CD14-positive monocyte (primary cell): ENCODE results near the gene BTBD9. TPM values are rescaled to one million over a fixed set of nuclear protein-coding genes. Genes with fewer than 3 reads are reported as not detected.

Experiments used
- DNase-seq, 3 donors: peaks; one replicate each; pipeline ENCODE4 v3.0.0-alpha.2; 2011 to 2022
- H2AFZ ChIP-seq: 2 replicates; pipeline ENCODE4 v1.6.0; 2012; ENCODE audit warnings: mild to moderate bottlenecking, low read depth, low read length, inconsistent platforms; ENCODE audit not compliant: insufficient read depth, poor library complexity, severe bottlenecking
- H3K27ac ChIP-seq, 2 donors: 1 replicate in 1 of 2; 2 replicates in 1 of 2; pipeline ENCODE4 v1.5.1; 2012 to 2013; ENCODE audit warnings: low read length in 2 of 2, control low read depth in 1 of 2, inconsistent platforms in 1 of 2, low read depth in 1 of 2, mild to moderate bottlenecking in 1 of 2
- H3K27me3 ChIP-seq, 2 donors: one replicate each; pipeline versions ENCODE4 v1.6.0 to v1.6.1; 2011 to 2013; ENCODE audit warnings: low read length in 2 of 2; ENCODE audit not compliant: control insufficient read depth in 2 of 2, insufficient read depth in 2 of 2
- H3K36me3 ChIP-seq, 2 donors: replicated peaks in 1 of 2; 1 replicate in 1 of 2; 2 replicates in 1 of 2; pipeline versions ENCODE4 v1.5.1 to v1.6.1; 2012 to 2013; ENCODE audit warnings: low read length in 2 of 2, control low read depth in 1 of 2, inconsistent platforms in 1 of 2, mild to moderate bottlenecking in 1 of 2; ENCODE audit not compliant: insufficient read depth in 2 of 2, control insufficient read depth in 1 of 2
- H3K4me1 ChIP-seq, 2 donors: 1 replicate in 1 of 2; 2 replicates in 1 of 2; pipeline versions ENCODE4 v1.5.1 to v1.6.1; 2012 to 2013; ENCODE audit warnings: low read length in 2 of 2, control low read depth in 1 of 2, inconsistent platforms in 1 of 2, mild to moderate bottlenecking in 1 of 2, moderate library complexity in 1 of 2; ENCODE audit not compliant: insufficient read depth in 2 of 2, control insufficient read depth in 1 of 2
- H3K4me2 ChIP-seq: replicated peaks from 2 replicates; pipeline ENCODE3; 2012; ENCODE audit warnings: low read length, moderate library complexity, mild to moderate bottlenecking; ENCODE audit not compliant: poor library complexity, severe bottlenecking; ENCODE audit errors: extremely low read depth
- H3K4me3 ChIP-seq, 3 experiments: fragments of 200-600 bp in 1 of 3; sonication (generic) in 1 of 3; replicated peaks in 1 of 3; 1 replicate in 2 of 3; 2 replicates in 1 of 3; pipeline ENCODE4 v1.5.1; 2011 to 2013; ENCODE audit warnings: low read length in 3 of 3, mild to moderate bottlenecking in 3 of 3, control low read depth in 2 of 3, low read depth in 2 of 3, inconsistent platforms in 1 of 3, moderate library complexity in 1 of 3
- H3K79me2 ChIP-seq: 2 replicates; pipeline ENCODE4 v1.6.0; 2012; ENCODE audit warnings: mild to moderate bottlenecking, control low read depth, inconsistent platforms, low read length, moderate library complexity; ENCODE audit not compliant: insufficient read depth
- H3K9ac ChIP-seq: 2 replicates; pipeline ENCODE4 v1.6.0; 2017; ENCODE audit warnings: low read length, mild to moderate bottlenecking; ENCODE audit not compliant: insufficient read depth, poor library complexity, severe bottlenecking
- H3K9me3 ChIP-seq, 2 donors: replicated peaks in 1 of 2; 1 replicate in 1 of 2; 2 replicates in 1 of 2; pipeline versions ENCODE4 v1.5.1 to v1.6.1; 2012 to 2013; ENCODE audit warnings: low read length in 2 of 2, control low read depth in 1 of 2; ENCODE audit not compliant: control insufficient read depth in 1 of 2, insufficient read depth in 1 of 2
- H4K20me1 ChIP-seq: 2 replicates; pipeline ENCODE4 v1.6.0; 2012; ENCODE audit warnings: mild to moderate bottlenecking, low read length, control low read depth, moderate library complexity; ENCODE audit not compliant: insufficient read depth
- H3K27ac Mint-ChIP-seq, 7 donors: one replicate each; pipeline ENCODE4 v1.8.0; 2020; ENCODE audit warnings: mild to moderate bottlenecking in 7 of 7, mixed read lengths in 7 of 7, moderate library complexity in 6 of 7, inconsistent platforms in 2 of 7
- H3K27me3 Mint-ChIP-seq, 3 donors: one replicate each; pipeline ENCODE4 v1.8.0; 2021 to 2022; ENCODE audit warnings: low read depth in 3 of 3, mild to moderate bottlenecking in 3 of 3, mixed read lengths in 3 of 3, moderate library complexity in 3 of 3, inconsistent platforms in 1 of 3
- H3K36me3 Mint-ChIP-seq, 2 donors: one replicate each; pipeline ENCODE4 v1.8.0; 2020; ENCODE audit warnings: mixed read lengths in 2 of 2, inconsistent platforms in 1 of 2, mild to moderate bottlenecking in 1 of 2
- H3K4me1 Mint-ChIP-seq: one replicate; pipeline ENCODE4 v1.8.0; 2020; ENCODE audit warnings: mild to moderate bottlenecking, mixed read lengths
- H3K4me3 Mint-ChIP-seq, 2 donors: one replicate each; pipeline ENCODE4 v1.8.0; 2020; ENCODE audit warnings: mild to moderate bottlenecking in 2 of 2, mixed read lengths in 2 of 2, moderate library complexity in 1 of 2
- H3K9me3 Mint-ChIP-seq, 7 donors: one replicate each; pipeline ENCODE4 v1.8.0; 2020 to 2022; ENCODE audit warnings: mixed read lengths in 7 of 7, mild to moderate bottlenecking in 6 of 7, moderate library complexity in 6 of 7, inconsistent platforms in 2 of 7
- CTCF ChIP-seq: fragments of 200-600 bp; IDR thresholded peaks from one replicate; pipeline ENCODE4 v1.8.0; 2022; ENCODE audit warnings: antibody characterized with exemption, mild to moderate bottlenecking
- WGBS: methylation state at CpG from one replicate; pipeline ENCODE4 v1.1.5; 2013; ENCODE audit warnings: missing lambda C conversion rate; ENCODE audit not compliant: insufficient coverage; 5-methylcytosine and 5-hydroxymethylcytosine counted together
- intact Hi-C, 2 donors: fragments of 100-400 bp; cut with micrococcal nuclease; formaldehyde crosslinking; loops; one replicate each; pipeline versions ENCODE4 v1.15.0 to v1.15.1; 2023
- polyA plus RNA-seq, 3 donors: library from polyadenylated mRNA; depleted of rRNA in 1 of 3; unstranded in 2 of 3; stranded (reverse) in 1 of 3; fragments of 300-500 nt in 2 of 3; fragments of >200 nt in 1 of 3; fragmentation: Illumina TruSeq in 2 of 3; gene quantifications; 1 replicate in 2 of 3; 2 replicates in 1 of 3; pipeline ENCODE4 v1.2.3, GENCODE V29; 2012 to 2021

BTBD9 gene
- polyA plus RNA-seq, 3 donors, result 5.2 to 7.5 (median 6.2) TPM

GRCh38 chr6:38282911-38283310, 356.8 kb downstream of the BTBD9 start:
- WGBS, result no CpG with 5 or more reads among the region's 3 CpGs
- H3K4me2 ChIP-seq, result no peak overlapping the region
- peaks cover 4% of the 10 kb centered on the region in 2 donors for H3K4me1 ChIP-seq
- no peaks in the 10 kb centered on the region for H3K79me2 ChIP-seq
- no peak overlapping the region for H3K9ac ChIP-seq
- H3K9me3 Mint-ChIP-seq, result no peaks in the 10 kb centered on the region
- DNase-seq, result no peak
- no peaks in the 10 kb centered on the region for H3K27me3 Mint-ChIP-seq
- no peak overlapping the region for H2AFZ ChIP-seq
- no peak overlapping the region for H3K4me3 ChIP-seq
- no peak overlapping the region for H3K4me3 Mint-ChIP-seq
- no peak overlapping the region for H3K27ac ChIP-seq
- peaks cover 0 to 8% of the 10 kb centered on the region in 2 donors for H3K36me3 ChIP-seq
- no peaks in the 10 kb centered on the region for H3K27me3 ChIP-seq
- H3K27ac Mint-ChIP-seq, result no peak overlapping the region
- intact Hi-C loops, result no loop called here
- H3K4me1 Mint-ChIP-seq, result peaks cover 9% of the 10 kb centered on the region
- no peaks in the 10 kb centered on the region for H3K9me3 ChIP-seq
- H4K20me1 ChIP-seq, result no peaks in the 10 kb centered on the region
- TF ChIP-seq CTCF, result no peak
- peaks cover 10 to 11% of the 10 kb centered on the region in 2 donors for H3K36me3 Mint-ChIP-seq

GRCh38 chr6:38281126-38281525, 358.6 kb downstream of the BTBD9 start:
- Mint-ChIP-seq H3K9me3 (no peaks in the 10 kb centered on the region), H3K27me3 (no peaks in the 10 kb centered on the region), H3K27ac (no peak overlapping the region), H3K4me3 (no peak overlapping the region), H3K36me3 (peaks cover 4% of the 10 kb centered on the region in 2 donors), H3K4me1 (peaks cover 9% of the 10 kb centered on the region)
- Histone ChIP-seq H3K4me3 (no peak overlapping the region), H2AFZ (no peak overlapping the region), H3K9ac (no peak overlapping the region), H3K4me2 (no peak overlapping the region), H3K36me3 (no peaks in the 10 kb centered on the region), H3K27ac (no peak overlapping the region), H3K4me1 (peaks cover 4% of the 10 kb centered on the region in 2 donors), H3K79me2 (no peaks in the 10 kb centered on the region), H3K27me3 (no peaks in the 10 kb centered on the region), H3K9me3 (no peaks in the 10 kb centered on the region), H4K20me1 (no peaks in the 10 kb centered on the region)
- TF ChIP-seq CTCF, result no peak
- no peak for DNase-seq
- intact Hi-C loops, result no loop called here
- 0% methylated on average over 1 of the region's 2 CpGs for WGBS
